Cardiac fibroblast (primary cell): ENCODE results near the gene MYO1E.
"Not testable (repeated sequence)": the region's sequence is repeated elsewhere in the genome, so short reads cannot be mapped to it uniquely, and the experiment has no call there.

Experiments used
- DNase-seq, 2 donors: peaks; one replicate each; pipeline versions ENCODE4 v3.0.0 to v3.0.0-alpha.2; 2010; ENCODE audit warnings: low read depth in 2 of 2
- H3K4me3 ChIP-seq, 2 donors: replicated peaks in 1 of 2; 1 replicate in 1 of 2; 2 replicates in 1 of 2; pipeline ENCODE4 v1.5.1; 2011; ENCODE audit warnings: low read depth in 2 of 2, low read length in 2 of 2, mild to moderate bottlenecking in 2 of 2, moderate library complexity in 1 of 2
- CTCF ChIP-seq: IDR thresholded peaks from one replicate; pipeline ENCODE4 v1.5.1; 2011; ENCODE audit warnings: low read depth, mild to moderate bottlenecking, low read length, inconsistent platforms

Gene MYO1E

DNA sequence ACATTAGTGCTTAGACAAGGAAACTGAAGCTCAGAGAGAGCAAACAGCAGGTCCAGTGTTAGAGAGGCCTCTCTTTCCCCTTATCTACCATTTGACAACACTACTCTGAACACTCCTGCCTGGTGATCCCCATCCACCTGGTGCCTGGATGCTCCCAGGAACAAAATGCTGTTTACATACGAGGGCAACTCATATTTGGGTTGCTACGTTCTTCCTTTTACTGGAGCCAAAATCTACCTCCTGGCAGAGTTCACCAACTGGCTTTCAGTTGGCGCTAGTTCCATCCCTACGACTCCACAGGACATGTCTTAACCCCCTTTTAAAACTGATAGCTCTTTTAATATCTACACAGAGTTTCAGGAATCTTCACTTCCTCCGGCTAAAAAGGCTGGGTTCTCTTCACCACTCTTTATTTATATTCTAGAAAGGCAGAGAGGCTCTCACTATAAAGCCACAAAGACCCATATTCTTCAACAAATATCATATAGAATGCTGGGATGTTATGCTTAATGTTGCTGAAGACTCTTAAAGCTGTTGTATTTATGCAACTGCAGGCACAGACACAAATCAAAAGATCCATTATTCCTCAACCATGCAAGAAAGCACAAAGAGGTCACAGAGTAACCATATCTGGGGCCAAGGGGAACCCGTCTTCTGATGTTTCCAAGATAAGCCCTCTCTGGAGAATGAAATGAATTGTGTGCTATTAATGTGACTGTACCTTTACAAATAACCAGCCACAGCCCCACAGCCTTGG is 219.8 kb downstream of the MYO1E start:
- H3K4me3 ChIP-seq, result no peak overlapping the region
- no peak for DNase-seq
- TF ChIP-seq CTCF, result no peak

- no peak overlapping the region for H3K4me3 ChIP-seq
- DNase-seq, result no peak
- no peak for TF ChIP-seq CTCF
Observed at GRCh38 chr15:59150185-59150584, 222.5 kb downstream of the MYO1E start.

- no peak for TF ChIP-seq CTCF
- no peak overlapping the region for H3K4me3 ChIP-seq
- DNase-seq, result peak in 1 of 2 donors; percentile 60
Observed at GRCh38 chr15:59148153-59148833, 224.4 kb downstream of the MYO1E start.

DNA sequence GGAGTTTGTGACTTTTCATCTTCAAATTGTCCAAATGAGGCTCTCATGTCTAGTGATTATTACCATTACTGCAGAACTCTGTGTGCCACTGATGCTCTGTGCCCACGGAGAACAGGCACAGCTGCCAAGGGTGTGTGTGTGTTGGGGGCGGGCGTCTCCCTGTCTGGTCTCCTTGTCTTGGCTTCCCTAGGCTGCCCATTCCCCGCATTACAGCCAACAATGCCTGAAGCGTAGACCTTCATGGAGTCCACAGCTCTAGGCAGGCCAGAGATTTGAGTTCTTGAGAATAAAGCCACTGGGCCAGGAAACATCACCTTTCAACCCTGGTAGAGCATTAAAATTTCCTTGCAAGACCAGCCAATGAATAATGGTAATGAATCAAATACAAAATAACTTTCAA is 225.0 kb downstream of the MYO1E start:
- no peak for TF ChIP-seq CTCF
- no peak for DNase-seq
- H3K4me3 ChIP-seq, result no peak overlapping the region

DNA sequence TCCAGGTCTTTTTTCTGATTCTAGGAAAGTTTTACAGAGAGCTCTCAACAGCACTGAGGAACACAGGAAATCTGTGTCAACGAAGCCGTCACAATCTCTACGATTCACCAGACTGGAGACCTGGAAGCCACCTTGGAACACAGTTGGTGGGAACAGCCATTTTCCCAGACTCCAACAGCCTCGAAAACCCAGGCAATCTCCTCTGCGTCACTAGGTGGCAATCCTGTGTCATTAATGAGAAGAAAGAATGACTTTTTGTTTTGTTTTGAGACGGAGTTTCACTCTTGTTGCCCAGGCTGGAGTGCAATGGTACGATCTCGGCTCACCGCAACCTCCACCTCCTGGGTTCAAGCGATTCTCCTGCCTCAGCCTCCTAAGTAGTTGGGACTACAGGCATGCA is 228.1 kb downstream of the MYO1E start:
- DNase-seq, result peak in 1 of 2 donors; percentile 25
- H3K4me3 ChIP-seq, result not testable (repeated sequence)

GRCh38 chr15:59143281-59143680 is 229.4 kb downstream of the MYO1E start:
- DNase-seq, result no peak
- no peak for TF ChIP-seq CTCF
- no peak overlapping the region for H3K4me3 ChIP-seq

DNA sequence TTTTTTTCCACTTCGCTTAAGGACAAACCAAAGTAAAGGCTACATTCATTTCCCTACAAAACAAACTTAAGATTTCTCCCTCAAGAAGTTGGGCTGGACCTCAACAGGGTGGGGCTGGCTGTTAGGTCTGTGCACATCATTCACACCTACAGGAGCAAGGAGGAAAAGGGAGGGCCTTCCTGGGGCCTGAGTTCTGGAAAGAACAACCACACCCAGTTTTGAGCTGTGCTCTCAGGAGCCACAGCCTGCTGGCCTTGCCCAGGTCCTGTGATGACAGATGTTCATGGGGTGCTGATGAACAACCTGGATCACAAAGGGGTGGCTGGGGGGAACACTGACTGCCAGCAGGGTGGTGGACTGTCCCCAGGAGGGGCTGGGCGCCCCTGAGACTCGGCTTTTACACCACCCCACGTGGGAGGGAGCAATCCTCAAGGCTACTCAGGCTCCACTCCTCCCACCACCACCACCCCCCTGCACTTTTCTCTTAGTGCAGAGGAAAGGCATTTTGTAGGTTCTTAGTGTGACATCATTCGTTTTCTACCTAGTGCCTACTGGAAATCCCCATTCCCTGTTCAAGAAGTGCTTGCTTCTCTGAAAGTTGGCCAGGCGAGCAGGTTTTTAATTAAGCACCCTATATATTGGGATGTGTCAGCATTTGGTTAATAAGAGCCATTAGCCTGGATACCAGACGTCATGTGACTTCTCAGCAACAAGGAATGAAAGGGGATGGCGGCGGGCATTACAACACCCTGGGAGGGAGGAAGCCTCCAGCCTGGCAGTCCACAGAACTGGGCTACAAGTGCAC is 232.0 kb downstream of the MYO1E start:
- no peak for DNase-seq
- no peak for TF ChIP-seq CTCF
- H3K4me3 ChIP-seq, result no peak overlapping the region
